GM18517 (cell line): ENCODE data around the gene SPATA33.
A peak's percentile ranks its signal among the peaks of the same experiment; 100 is the strongest.

ENCODE experiments used
- ATAC-seq: cut with Tn5 transposase; IDR thresholded peaks from one replicate; pipeline ENCODE4 v1.9.1; 2021; ENCODE audit warnings: mild to moderate bottlenecking, moderate library complexity; ENCODE audit not compliant: unreplicated experiment

Gene SPATA33

DNA sequence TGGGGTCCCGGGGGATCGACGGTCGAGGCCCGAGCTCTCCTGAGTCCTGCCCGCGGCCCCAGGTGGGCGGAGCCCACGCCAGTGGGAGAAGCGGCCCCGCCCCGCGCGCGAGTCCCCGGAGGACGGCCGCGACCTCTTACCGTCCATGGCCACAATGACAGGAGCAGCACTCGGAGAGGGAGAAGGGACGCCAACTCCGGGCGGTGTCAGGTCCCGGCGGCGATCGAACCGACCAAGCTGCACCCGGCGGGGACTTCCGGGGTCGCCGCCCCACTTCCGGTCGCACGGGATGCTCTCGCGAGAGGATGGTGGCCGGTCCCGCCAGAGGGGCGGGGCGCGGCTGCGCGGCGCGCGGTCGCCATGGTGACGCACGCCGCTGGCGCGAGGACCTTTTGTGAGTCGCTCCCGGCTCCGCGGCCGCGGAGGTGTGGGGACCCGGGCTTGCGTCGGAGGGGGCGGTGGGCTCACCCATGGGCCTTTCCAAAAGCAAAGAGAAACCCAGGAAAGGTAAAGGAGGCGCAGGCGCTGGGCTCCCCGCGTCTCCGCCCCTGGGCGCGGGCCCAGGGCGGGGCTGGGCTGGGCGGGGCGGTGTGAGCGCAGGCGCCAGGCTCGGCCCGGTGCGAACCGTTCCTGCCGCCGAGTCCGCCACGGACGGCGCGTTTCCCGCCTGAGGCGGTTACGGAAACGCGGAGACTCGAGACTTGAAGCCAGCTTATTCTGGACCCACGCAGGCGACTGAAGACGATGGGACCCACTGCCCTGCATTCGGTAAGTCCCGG is at the start of gene SPATA33, which contains the start of gene CHMP1A:
Gene SPATA33 (plus strand): TSS at position 395 of the 779 bp plus-strand sequence. CDS start 76 bp downstream, at position 471.
Gene CHMP1A (minus strand): TSS at position 267 of the 779 bp plus-strand sequence. CDS start 120 bp downstream, at position 147.
- ATAC-seq: peak; percentile 90

DNA sequence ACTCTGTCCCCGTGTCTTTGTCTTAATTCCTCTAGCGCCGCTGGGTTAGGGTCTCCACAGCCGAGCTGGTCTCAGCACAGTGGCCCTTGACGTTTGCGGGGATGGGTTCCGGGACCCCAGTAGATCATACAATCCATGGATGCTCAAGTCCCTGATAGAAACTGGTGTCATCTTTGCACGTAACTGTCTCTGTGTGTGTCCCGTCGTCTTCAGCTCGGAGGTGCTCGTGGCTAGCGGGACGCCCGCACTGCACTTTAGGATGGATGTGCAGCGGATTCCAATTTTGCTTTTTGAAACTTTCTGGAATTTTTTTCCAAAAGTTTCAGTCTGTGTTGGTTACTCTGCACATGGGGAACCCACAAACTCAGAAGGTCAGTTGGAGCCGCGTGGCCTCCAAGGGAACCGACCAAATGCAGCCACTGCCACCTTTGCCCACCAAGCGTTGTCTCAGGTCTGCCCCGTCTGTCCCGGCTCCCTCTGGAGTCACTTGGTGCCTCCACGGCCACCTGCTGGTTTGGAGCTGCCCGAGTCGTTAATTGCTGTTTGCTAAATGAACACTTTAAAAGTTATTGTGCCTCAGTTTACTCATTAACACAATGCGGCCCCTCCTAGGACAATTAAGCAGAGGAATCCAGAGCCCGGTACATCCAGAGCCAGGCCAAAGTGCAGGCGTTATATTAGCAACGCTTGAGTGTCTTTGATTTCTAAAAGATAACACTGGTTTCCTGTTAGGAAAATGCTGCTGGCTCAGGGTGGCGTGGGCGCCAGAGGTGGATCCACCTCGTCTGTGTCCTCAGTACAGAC is 49.5 kb upstream of the SPATA33 start:
- ATAC-seq: no peak

DNA sequence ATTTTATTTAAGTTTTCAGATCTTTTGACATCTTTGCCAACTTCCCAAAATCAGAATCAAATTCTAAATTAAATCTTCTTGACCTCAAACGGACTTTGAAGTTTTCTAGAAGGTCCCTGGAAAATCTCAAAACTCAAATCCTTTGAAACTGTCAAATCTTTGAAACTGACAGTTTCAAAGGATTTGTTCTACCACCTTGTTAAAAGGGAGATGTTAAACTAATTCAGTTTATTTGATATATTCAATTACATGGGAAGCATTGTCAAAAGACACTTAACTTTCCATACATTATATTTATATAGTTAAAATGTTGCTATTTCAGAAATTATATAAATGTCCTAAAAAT is 47.6 kb upstream of the SPATA33 start:
- no peak for ATAC-seq

DNA sequence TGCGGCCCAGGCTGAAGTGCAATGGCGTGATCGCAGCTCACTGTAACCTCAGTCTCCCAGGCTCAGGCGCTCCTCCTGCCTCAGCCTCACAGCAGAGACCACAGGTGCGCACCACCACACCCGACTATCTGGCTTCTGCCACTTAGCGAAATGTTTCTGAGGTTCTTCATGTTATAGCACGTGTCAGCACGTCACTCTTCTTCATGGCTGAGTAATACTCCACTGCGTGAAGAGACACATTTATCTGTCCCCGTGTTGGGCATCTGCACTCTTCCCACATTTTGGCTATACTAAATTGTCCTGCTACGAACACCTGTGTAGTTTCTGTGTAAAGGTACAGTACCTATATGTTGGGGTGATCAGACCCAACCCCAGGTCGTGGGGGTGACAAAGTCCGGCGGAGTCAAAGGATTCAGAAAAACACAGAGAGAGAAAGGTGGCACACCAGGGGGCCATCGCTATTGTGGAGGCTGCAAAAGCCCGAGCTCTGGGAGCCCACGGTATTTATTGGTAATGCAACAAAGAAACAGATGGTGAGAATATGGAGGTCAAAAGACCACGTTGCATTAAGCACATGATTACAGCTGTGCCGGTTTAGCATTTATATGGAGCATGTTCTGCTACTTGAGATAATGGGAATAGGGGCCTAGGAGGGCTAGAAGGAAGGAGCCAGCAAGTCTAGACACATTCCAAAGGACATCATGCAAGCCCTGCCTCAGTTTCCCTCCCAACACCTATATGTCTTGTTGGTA is 45.0 kb upstream of the SPATA33 start:
- ATAC-seq: no peak

DNA sequence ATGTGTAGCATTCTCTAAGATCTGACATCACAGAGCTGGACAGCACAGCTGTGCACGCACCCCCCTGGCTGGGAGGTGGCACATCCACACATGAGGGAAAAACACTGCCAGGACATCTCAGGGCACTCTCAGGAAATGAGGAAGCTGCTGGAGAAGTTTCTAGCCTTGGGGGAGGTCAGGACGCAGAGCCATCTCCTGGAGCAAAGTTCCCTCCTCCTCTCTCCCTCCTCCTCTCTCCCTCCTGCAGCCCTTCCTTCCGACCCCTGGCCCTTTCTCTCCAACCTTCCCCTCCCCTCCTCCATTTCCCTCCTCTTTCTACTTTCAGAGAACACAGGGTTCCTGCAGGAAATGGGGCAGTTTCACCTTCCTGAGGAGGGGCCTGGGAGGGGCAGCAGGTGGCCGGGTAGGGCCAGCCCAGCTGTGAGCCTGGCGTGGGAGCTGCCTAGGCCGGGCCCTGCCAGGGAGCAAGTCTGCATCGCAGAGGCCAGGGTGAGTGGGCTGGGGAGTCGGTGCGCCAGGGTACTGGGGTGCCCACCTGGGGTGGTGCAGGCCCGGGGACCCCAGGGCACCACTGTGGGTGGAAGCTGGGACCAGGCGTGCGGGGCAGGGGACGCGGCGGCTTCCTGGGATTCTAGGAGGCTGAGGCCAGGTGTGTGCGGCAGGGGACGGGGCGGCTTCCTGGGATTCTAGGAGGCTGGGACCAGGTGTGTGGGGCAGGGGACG is 44.2 kb upstream of the SPATA33 start, which contains the start of gene DPEP1:
Gene DPEP1 (plus strand): TSS at position 412 of the 723 bp plus-strand sequence. CDS start 16,769 bp downstream, outside the sequence.
- no peak for ATAC-seq

DNA sequence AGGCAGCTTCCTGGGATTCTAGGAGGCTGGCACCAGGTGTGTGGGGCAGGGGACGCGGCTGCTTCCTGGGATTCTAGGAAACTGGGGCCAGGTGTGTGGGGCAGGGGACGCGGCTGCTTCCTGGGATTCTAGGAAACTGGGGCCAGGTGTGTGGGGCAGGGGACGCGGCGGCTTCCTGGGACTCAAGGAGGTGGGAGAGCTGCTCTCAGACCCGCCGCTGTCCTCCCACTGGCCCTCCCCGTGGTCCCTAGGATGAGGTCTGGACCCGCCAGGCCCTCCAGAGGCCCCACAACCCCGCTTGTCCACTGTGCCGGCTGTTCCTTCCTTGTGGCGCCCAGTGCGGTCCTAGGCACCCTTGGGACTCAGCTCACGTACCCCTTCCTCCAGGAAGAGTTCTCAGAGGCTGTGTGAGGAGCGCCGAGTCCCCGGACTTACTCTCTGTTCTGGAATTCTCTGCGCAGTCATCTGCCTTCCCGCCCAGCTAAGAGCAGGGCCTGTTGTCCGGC is 43.6 kb upstream of the SPATA33 start:
- no peak for ATAC-seq

DNA sequence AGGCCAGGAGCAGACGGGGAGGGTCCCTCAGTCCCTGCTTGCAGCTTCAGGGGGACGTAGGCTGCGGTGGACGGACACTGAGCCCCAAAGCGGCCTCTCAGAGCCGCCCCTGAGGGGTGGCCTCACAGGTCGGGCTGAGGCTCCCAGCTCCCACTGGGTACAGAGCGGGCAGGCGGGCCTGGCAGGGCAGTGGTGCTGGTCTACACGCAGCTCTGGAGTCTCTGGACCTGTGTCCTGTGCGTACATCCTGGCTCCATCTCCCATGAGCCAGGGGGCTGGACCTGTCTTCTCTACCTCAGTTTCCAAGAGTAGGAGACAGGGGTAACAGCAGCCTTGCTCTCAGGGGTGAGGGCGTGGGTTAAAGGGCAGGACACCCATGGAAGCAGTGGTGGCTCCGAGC is 42.5 kb upstream of the SPATA33 start:
- ATAC-seq: no peak

DNA sequence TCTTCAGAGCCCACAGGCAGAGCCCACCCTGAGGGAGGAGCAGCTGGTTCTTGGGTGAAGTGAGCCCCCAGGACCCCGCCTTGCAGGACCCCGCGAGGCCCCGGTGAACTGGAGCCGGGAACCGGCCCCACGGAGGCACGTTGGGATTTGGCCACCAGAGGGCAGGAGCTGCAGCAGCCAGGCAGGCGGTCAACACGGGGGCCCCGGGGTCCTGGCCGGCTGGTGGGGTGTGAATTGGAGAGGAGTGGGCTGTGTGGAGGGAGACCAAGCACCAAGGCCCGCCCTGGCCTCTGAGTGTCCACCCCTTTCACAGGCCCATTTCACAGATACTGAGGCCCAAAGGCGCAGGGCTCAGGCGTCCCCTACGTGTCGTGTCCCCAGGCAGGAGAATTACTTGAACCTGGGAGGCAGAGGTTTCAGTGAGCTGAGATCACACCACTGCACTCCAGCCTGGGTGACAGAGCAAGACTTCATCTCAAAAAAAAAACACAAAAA is 42.0 kb upstream of the SPATA33 start:
- ATAC-seq: no peak

DNA sequence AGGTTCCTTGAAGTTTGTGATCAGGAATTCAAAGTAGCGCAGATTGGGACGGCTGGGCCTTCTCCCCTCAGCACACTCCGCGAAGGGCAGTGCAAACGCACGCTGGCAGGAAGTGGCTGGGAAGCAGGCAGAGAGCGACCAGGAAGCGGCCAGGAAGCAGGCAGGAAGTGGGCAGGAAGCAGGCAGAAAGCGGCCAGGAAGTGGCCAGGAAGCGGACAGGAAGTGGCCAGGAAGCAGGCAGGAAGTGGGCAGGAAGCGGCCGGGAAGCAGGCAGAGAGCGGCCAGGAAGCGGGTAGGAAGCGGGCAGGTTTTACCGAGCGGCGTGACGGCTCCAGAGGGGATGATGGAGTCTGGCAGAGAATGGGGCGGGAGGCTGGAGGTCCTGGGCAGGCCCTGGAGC is 41.0 kb upstream of the SPATA33 start:
- ATAC-seq: no peak

DNA sequence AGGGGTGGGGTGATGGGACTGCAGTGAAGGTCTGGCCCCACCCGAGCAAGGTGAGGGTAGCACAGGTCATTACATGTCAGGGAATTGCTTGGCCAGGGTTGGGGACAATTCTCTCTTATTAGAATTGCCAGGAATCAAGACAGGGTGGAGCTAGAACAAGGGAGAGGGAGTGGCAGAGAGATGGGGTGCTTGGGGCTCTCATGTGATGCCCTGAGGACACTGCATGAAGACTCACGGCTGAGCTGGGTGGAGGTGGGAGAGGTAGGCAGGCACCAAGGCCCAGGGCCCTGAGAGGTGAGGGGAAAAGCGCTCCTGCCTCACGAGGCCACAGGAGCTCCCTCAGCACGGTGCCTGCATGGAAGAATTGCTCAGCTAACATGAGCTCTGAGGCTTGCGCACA is 40.6 kb upstream of the SPATA33 start:
- ATAC-seq: no peak

DNA sequence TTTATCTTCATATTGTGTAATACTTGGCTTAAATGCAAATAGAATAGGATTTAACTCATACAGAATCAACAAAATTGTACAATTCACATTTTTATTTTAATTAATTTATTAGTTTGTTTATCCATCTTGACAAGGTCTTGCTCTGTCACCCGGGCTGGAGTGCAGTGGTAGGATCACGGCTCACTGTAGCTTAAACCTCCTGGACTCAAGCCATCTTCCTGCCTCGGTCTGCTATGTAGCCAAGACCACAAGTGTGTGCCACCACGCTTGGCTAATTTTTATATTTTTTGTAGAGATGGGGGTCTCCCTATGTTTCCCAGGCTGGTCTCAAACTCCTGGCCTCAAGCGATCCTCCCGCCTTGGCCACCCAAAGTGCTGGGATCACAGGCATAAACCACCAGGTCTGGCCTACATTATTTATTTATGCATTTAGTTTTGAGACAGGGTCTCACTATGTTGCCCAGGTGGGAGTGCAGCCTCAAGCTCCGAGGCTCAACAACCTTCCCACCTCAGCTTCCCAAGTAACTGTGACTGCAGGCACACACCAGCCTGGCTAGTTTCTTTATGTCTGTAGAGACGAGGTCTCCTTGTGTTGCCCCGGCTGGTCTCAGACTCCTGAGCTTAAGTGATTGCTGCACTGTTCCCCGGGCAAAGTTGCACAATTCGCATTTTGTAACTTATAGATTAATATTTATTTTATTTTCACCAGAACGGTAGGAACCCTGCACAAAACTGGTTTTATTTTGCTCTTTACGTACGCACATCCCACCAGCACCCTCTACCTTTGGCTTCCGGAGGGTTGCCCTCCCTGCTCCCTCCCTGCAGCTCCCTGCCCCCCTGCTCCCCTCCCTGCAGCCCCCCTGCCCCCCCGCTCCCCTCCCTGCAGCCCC is 39.3 kb upstream of the SPATA33 start:
- no peak for ATAC-seq

DNA sequence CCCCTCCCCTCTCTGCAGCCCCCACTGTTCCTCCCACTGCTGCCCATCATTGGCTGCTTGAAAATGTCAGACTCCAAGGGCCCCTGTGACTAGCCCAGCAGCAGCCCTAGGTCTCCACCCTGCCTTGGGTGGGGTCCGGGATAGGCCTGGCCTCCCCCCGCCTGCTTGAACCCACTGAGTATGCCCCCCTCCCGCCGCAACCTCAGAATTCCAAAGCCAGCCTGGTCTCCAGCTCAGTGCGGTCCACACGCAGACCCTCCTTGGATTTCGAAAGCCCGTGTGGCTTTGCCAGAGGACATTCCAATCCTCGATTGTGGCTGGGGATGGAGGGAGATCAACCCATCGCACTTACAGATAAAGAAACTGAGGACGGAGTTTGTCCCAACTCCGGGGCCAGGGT is 37.8 kb upstream of the SPATA33 start:
- no peak for ATAC-seq

DNA sequence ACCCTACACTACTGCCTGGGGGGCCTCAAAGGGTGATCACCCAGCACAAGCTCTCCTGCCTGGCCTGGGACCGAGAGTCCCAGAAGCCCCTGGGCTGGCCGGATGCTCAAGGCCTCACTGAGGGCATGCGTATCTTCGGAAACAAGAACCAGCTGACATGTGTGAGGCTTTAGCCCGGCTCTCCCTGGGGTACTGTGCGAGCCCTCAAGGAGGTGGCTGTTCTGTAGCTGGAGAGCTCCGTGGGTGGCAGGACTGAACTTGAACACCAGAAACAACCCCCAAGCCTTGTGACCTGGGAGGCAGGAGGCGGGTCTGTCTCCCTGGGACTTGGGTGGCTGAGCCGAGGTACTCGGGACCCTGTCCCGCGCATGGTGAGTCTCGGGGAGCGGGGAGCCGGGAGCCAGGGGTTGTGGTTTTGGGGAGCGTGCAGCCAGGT is 37.2 kb upstream of the SPATA33 start:
- ATAC-seq: no peak

DNA sequence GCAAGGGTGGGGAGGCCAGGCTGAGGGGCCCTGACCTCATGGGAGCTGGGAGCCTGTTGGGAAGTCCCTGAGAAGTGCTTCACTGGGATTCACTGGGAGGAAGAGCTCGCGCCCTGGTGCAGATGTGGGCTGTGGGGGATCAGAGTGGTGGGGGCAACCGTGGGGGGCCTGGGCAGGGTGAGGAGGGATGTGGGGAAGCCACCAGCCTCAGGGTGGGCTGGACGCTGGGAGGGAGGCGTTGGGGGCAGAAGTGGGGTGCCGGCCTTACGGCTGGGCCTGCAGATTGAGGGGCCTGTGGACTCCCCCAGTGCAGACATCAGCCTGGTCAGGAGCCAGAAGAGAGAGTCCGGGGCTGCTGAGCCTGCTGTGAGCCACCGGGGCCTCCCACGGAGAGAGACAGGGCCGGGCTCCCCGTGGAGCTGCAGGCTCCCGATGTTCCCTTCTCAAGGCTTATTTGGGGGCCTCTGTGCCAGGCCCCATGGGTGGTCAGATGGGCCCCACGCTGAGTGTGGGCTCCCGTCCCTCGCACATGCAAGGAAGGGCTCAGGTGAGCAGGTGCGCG is 36.4 kb upstream of the SPATA33 start:
- no peak for ATAC-seq

DNA sequence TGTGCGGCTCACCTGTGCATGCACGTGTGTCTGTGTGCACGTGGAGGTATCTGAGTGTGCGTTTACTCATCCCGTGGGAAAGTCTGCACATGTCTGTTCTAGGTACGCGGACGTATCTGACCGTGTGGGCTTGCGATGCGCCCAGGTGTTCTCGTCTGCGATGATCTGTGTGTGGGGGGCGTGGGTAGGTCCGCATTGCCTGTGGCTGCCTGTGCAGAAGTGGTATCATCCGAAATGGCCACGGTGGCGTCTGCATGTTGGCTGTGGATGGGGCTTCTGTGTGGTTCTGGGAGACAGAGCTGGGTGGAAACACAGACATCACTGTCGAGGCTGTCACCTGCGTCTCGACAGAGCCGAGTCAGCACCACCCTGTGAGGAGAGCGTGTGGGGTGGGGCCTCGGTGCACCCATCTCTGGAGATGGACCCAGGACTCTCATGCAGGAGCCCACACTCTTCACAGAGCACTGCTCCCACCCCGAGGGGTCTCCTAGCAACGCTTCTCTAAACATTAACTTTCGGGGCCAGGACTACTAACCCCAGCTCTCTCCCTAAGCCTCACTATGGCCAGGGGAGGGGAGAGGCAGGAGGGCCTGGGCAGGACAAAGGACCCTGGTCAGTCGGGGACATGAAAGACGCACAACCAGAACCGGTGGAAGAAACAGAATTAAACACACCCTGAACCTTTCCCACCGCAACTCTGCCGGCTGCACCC is 35.8 kb upstream of the SPATA33 start:
- no peak for ATAC-seq

DNA sequence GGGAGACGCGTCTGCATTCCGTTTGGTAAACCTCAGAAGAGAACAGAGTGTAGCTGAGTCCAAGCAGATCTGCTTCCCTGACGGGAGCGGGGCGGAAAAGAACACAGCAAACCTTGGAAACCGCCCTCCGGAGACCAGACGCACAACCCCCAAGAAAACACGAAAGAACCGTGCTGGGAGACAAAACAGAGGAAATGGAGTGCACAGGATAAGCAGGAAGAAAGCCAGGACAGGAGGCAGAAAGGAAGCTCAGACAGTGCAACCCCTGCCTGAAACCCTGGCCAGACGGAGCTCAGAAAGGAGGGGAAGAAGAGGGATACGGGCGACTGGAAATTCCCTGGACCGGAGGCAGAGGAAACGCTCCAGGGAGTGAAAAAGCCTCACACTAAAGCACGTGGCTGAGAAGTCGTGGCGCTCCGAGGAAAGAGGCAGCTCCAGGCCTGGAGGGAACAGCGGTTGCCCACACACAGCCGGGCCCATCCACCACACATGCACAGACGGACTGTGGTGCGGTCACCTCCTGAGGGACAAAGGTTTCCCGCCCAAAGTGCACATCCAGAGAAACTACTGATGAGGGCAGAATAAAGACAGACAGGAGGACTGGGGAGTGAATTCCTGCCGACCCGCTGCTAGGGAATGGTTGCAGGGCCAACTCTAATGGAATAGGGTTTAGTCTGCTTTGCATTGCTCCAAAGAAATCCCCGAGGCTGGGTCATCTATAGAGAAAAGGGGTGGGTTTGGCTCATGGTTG is 34.0 kb upstream of the SPATA33 start:
- no peak for ATAC-seq
